GM23338 (cell line): ENCODE measurements around the gene IRS1. TPM values are rescaled to one million over a fixed set of nuclear protein-coding genes. Genes with fewer than 3 reads are reported as not detected.

Experiments
- ATAC-seq: fragments of 200-7000 bp; cut with Tn5 transposase; 3 replicates; pipeline ENCODE4 v1.9.1; 2020
- DNase-seq: peaks from one replicate; pipeline ENCODE4 v3.0.0-alpha.2; 2015; ENCODE audit warnings: low spot score
- H2AFZ ChIP-seq: fragments of 200-600 bp; sonication (generic); 2 replicates; pipeline ENCODE4 v1.8.0; 2016; ENCODE audit warnings: antibody characterized with exemption, mild to moderate bottlenecking, moderate library complexity
- H3F3A ChIP-seq: fragments of 200-600 bp; sonication (generic); replicated peaks from 2 replicates; pipeline ENCODE4 v1.8.0; 2017; ENCODE audit warnings: antibody characterized with exemption, mixed run types, low read depth
- H3K27ac ChIP-seq: fragments of 200-600 bp; sonication (generic); 2 replicates; pipeline ENCODE4 v1.6.1; 2016; ENCODE audit warnings: low read depth
- H3K27me3 ChIP-seq: fragments of 200-600 bp; sonication (generic); 2 replicates; pipeline ENCODE4 v1.8.0; 2016; ENCODE audit warnings: mild to moderate bottlenecking, mixed run types, moderate library complexity; ENCODE audit not compliant: insufficient read depth
- H3K36me3 ChIP-seq: fragments of 200-600 bp; sonication (generic); 2 replicates; pipeline ENCODE4 v1.8.0; 2016; ENCODE audit warnings: mild to moderate bottlenecking; ENCODE audit not compliant: insufficient read depth
- H3K4me1 ChIP-seq: fragments of 200-600 bp; sonication (generic); 2 replicates; pipeline ENCODE4 v1.8.0; 2016; ENCODE audit warnings: mild to moderate bottlenecking, moderate library complexity; ENCODE audit not compliant: insufficient read depth
- H3K4me2 ChIP-seq: fragments of 200-600 bp; sonication (generic); 2 replicates; pipeline ENCODE4 v1.7.1; 2017; ENCODE audit warnings: mixed run types
- H3K4me3 ChIP-seq: fragments of 200-600 bp; sonication (generic); 2 replicates; pipeline ENCODE4 v1.6.1; 2016; ENCODE audit warnings: mixed run types
- H3K79me2 ChIP-seq: fragments of 200-600 bp; sonication (generic); replicated peaks from 2 replicates; pipeline ENCODE4 v1.8.0; 2017; ENCODE audit warnings: mild to moderate bottlenecking; ENCODE audit not compliant: insufficient read depth
- H3K9me2 ChIP-seq: fragments of 200-600 bp; sonication (generic); 2 replicates; pipeline ENCODE4 v1.8.0; 2017; ENCODE audit not compliant: insufficient read depth
- H4K20me1 ChIP-seq: fragments of 200-600 bp; sonication (generic); replicated peaks from 2 replicates; pipeline ENCODE4 v1.8.0; 2017; ENCODE audit warnings: mild to moderate bottlenecking; ENCODE audit not compliant: insufficient read depth
- H3K27ac Mint-ChIP-seq: 2 replicates; pipeline ENCODE4 v1.8.0; 2020; ENCODE audit warnings: inconsistent platforms, mild to moderate bottlenecking, moderate library complexity, mixed read lengths
- H3K27me3 Mint-ChIP-seq: 3 replicates; pipeline ENCODE4 v1.8.0; 2022; ENCODE audit warnings: low read depth, mild to moderate bottlenecking, moderate library complexity, mixed read lengths, inconsistent platforms; ENCODE audit not compliant: insufficient read depth, poor library complexity
- H3K36me3 Mint-ChIP-seq: 3 replicates; pipeline ENCODE4 v1.8.0; 2021; ENCODE audit warnings: low read depth, mild to moderate bottlenecking, inconsistent platforms, moderate library complexity, mixed read lengths
- H3K4me1 Mint-ChIP-seq: 3 replicates; pipeline ENCODE4 v1.8.0; 2020; ENCODE audit warnings: mild to moderate bottlenecking, inconsistent platforms, mixed read lengths
- H3K4me3 Mint-ChIP-seq: 3 replicates; pipeline ENCODE4 v1.8.0; 2021; ENCODE audit warnings: moderate library complexity, mild to moderate bottlenecking, inconsistent platforms, mixed read lengths
- H3K9me3 Mint-ChIP-seq: 3 replicates; pipeline ENCODE4 v1.8.0; 2020; ENCODE audit warnings: moderate library complexity, mild to moderate bottlenecking, inconsistent platforms, mixed read lengths
- CREB1 ChIP-seq: fragments of 250-450 bp; sonication (Bioruptor Pico); IDR thresholded peaks from 2 replicates; pipeline ENCODE4 v1.5.0; 2020; ENCODE audit warnings: low read depth, mild to moderate bottlenecking, moderate library complexity
- EZH2phosphoT487 ChIP-seq: fragments of 200-600 bp; sonication (generic); IDR thresholded peaks from one replicate; pipeline ENCODE4 v1.8.1; 2018; ENCODE audit warnings: antibody characterized with exemption; ENCODE audit not compliant: unreplicated experiment
- NANOG ChIP-seq: IDR thresholded peaks from 2 replicates; pipeline ENCODE4 v1.6.1; 2016; ENCODE audit warnings: antibody characterized with exemption, borderline replicate concordance
- STAT1 ChIP-seq: IDR thresholded peaks from one replicate; pipeline ENCODE4 v1.6.1; 2016; ENCODE audit warnings: antibody characterized with exemption; ENCODE audit not compliant: unreplicated experiment
- polyA plus RNA-seq: library from polyadenylated mRNA; unstranded; fragments of >200 nt; fragmentation: Nextera tagmentation; extraction: Ambion mirVana; gene quantifications from 2 replicates; pipeline ENCODE4 v1.2.1, GENCODE V29; 2016
- total RNA-seq: library from RNA; depleted of rRNA; stranded (reverse); fragments of >200 nt; shearing (Covaris generic); gene quantifications from 2 replicates; pipeline ENCODE4 v1.2.3, GENCODE V29; 2014
- TF ChIP-seq, protein P1 (sequence below), 2 experiments: fragments of 200-600 bp in 1 of 2; sonication (generic) in 1 of 2; conservative IDR thresholded peaks; 2 replicates each; pipeline versions ENCODE4 v1.5.1 to v1.6.1; 2016 to 2017; ENCODE audit warnings: antibody characterized with exemption in 2 of 2, low read depth in 2 of 2, mild to moderate bottlenecking in 2 of 2, moderate library complexity in 1 of 2
- TF ChIP-seq, protein P2 (sequence below): fragments of 250-450 bp; sonication (Bioruptor Pico); IDR thresholded peaks from 2 replicates; pipeline ENCODE4 v1.5.0; 2020; ENCODE audit warnings: mild to moderate bottlenecking, moderate library complexity
- TF ChIP-seq, protein P3 (sequence below): IDR thresholded peaks from one replicate; pipeline ENCODE4 v1.6.1; 2018; ENCODE audit warnings: antibody characterized with exemption; ENCODE audit not compliant: unreplicated experiment

The IRS1 gene
- total and polyA plus RNA-seq, 2 experiments from 2014 or later: 6.9 to 26.2 TPM

DNA sequence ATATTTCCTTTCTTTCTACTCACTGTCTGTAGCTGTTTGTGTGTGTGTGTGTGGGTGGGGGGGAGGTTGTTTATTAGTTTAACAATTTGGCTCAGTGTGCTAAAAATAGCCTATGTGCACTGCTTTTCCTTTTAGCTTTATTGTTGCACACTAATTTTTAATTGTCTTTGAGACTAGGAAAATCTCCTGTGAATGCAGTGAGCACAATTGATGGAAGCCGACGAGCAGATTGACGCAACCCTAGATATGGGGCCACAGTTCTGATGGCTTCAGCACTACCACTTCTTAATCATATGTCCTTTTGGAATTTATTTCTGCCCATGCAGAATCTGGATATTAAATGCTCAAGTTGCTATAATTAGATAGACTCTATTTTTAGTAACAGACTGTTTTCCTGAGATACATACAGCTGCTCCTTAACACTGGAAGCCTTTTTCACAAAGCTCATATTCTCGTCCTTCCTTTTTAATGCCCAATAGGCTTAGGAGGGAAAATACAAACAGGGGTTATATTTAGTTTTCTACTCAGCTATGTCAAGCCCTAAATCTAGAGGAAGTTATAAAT lies 109.1 kb downstream of the IRS1 start (continued):
- TF ChIP-seq, protein P1, sequence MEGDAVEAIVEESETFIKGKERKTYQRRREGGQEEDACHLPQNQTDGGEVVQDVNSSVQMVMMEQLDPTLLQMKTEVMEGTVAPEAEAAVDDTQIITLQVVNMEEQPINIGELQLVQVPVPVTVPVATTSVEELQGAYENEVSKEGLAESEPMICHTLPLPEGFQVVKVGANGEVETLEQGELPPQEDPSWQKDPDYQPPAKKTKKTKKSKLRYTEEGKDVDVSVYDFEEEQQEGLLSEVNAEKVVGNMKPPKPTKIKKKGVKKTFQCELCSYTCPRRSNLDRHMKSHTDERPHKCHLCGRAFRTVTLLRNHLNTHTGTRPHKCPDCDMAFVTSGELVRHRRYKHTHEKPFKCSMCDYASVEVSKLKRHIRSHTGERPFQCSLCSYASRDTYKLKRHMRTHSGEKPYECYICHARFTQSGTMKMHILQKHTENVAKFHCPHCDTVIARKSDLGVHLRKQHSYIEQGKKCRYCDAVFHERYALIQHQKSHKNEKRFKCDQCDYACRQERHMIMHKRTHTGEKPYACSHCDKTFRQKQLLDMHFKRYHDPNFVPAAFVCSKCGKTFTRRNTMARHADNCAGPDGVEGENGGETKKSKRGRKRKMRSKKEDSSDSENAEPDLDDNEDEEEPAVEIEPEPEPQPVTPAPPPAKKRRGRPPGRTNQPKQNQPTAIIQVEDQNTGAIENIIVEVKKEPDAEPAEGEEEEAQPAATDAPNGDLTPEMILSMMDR (conservative IDR thresholded peaks at IDR 0.05; ENCODE audit: low read depth in 2 of 2): no peak
- TF ChIP-seq, protein P2, sequence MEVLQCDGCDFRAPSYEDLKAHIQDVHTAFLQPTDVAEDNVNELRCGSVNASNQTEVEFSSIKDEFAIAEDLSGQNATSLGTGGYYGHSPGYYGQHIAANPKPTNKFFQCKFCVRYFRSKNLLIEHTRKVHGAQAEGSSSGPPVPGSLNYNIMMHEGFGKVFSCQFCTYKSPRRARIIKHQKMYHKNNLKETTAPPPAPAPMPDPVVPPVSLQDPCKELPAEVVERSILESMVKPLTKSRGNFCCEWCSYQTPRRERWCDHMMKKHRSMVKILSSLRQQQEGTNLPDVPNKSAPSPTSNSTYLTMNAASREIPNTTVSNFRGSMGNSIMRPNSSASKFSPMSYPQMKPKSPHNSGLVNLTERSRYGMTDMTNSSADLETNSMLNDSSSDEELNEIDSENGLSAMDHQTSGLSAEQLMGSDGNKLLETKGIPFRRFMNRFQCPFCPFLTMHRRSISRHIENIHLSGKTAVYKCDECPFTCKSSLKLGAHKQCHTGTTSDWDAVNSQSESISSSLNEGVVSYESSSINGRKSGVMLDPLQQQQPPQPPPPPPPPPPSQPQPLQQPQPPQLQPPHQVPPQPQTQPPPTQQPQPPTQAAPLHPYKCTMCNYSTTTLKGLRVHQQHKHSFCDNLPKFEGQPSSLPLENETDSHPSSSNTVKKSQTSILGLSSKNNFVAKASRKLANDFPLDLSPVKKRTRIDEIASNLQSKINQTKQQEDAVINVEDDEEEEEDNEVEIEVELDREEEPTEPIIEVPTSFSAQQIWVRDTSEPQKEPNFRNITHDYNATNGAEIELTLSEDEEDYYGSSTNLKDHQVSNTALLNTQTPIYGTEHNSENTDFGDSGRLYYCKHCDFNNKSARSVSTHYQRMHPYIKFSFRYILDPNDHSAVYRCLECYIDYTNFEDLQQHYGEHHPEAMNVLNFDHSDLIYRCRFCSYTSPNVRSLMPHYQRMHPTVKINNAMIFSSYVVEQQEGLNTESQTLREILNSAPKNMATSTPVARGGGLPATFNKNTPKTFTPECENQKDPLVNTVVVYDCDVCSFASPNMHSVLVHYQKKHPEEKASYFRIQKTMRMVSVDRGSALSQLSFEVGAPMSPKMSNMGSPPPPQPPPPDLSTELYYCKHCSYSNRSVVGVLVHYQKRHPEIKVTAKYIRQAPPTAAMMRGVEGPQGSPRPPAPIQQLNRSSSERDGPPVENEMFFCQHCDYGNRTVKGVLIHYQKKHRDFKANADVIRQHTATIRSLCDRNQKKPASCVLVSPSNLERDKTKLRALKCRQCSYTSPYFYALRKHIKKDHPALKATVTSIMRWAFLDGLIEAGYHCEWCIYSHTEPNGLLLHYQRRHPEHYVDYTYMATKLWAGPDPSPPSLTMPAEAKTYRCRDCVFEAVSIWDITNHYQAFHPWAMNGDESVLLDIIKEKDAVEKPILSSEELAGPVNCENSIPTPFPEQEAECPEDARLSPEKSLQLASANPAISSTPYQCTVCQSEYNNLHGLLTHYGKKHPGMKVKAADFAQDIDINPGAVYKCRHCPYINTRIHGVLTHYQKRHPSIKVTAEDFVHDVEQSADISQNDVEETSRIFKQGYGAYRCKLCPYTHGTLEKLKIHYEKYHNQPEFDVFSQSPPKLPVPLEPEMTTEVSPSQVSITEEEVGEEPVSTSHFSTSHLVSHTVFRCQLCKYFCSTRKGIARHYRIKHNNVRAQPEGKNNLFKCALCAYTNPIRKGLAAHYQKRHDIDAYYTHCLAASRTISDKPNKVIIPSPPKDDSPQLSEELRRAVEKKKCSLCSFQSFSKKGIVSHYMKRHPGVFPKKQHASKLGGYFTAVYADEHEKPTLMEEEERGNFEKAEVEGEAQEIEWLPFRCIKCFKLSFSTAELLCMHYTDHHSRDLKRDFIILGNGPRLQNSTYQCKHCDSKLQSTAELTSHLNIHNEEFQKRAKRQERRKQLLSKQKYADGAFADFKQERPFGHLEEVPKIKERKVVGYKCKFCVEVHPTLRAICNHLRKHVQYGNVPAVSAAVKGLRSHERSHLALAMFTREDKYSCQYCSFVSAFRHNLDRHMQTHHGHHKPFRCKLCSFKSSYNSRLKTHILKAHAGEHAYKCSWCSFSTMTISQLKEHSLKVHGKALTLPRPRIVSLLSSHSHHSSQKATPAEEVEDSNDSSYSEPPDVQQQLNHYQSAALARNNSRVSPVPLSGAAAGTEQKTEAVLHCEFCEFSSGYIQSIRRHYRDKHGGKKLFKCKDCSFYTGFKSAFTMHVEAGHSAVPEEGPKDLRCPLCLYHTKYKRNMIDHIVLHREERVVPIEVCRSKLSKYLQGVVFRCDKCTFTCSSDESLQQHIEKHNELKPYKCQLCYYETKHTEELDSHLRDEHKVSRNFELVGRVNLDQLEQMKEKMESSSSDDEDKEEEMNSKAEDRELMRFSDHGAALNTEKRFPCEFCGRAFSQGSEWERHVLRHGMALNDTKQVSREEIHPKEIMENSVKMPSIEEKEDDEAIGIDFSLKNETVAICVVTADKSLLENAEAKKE (CRISPR knock-in tag): no peak
- TF ChIP-seq NANOG (no peak), STAT1 (no peak)

DNA sequence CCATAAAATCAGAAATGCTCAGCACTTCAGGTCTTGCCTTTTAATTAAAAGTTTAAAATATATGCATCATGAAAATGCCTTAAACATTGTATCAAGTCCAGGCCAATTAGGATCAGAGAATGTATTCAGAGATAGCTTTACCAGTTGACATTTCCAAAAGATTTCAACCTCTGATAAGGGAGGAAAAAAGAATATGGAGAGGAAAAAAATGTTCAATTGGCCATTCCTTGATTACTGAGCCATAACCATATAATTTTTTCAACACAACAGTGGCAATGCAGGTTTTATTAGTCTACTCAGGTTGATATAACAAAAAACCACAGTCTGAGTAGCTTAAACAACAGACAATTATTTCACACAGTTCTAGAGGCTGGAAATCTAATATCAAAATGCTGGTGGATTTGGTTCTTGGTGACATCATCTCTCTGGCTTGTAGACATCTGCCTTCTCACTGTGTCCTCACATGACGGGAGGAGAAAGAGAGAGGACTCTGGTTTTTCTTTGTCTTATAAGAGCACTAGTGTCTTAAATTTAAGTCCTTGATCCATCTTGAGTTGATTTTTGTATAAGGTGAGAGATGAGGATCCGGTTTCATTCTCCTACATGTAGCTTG lies 111.9 kb downstream of the IRS1 start:
- DNase-seq (no peak), ATAC-seq (no peak)
- H3K27me3 ChIP-seq: no peaks in the 10 kb centered on the region
- H3K36me3 ChIP-seq: no peaks in the 10 kb centered on the region
- no peaks in the 10 kb centered on the region for H3K79me2 ChIP-seq
- peaks cover 4% of the 10 kb centered on the region for H3K4me1 ChIP-seq
- H4K20me1 ChIP-seq: no peaks in the 10 kb centered on the region
- Mint-ChIP-seq H3K36me3 (no peaks in the 10 kb centered on the region), H3K27me3 (no peaks in the 10 kb centered on the region), H3K9me3 (peaks cover 4% of the 10 kb centered on the region; the same call in 1 of the 3 replicates), H3K4me3 (no peak overlapping the region), H3K4me1 (peaks cover 15% of the 10 kb centered on the region), H3K27ac (no peak overlapping the region)
- TF ChIP-seq, protein P1 (conservative IDR thresholded peaks at IDR 0.05; ENCODE audit: low read depth in 2 of 2): no peak
- TF ChIP-seq CREB1 (no peak), EZH2phosphoT487 (no peak)
- TF ChIP-seq, protein P3, sequence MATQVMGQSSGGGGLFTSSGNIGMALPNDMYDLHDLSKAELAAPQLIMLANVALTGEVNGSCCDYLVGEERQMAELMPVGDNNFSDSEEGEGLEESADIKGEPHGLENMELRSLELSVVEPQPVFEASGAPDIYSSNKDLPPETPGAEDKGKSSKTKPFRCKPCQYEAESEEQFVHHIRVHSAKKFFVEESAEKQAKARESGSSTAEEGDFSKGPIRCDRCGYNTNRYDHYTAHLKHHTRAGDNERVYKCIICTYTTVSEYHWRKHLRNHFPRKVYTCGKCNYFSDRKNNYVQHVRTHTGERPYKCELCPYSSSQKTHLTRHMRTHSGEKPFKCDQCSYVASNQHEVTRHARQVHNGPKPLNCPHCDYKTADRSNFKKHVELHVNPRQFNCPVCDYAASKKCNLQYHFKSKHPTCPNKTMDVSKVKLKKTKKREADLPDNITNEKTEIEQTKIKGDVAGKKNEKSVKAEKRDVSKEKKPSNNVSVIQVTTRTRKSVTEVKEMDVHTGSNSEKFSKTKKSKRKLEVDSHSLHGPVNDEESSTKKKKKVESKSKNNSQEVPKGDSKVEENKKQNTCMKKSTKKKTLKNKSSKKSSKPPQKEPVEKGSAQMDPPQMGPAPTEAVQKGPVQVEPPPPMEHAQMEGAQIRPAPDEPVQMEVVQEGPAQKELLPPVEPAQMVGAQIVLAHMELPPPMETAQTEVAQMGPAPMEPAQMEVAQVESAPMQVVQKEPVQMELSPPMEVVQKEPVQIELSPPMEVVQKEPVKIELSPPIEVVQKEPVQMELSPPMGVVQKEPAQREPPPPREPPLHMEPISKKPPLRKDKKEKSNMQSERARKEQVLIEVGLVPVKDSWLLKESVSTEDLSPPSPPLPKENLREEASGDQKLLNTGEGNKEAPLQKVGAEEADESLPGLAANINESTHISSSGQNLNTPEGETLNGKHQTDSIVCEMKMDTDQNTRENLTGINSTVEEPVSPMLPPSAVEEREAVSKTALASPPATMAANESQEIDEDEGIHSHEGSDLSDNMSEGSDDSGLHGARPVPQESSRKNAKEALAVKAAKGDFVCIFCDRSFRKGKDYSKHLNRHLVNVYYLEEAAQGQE: no peak
- no peak overlapping the region for H3K4me3 ChIP-seq
- H2AFZ ChIP-seq: no peak overlapping the region
- H3K27ac ChIP-seq: no peak overlapping the region
- no peaks in the 10 kb centered on the region for H3F3A ChIP-seq
- H3K9me2 ChIP-seq: no peaks in the 10 kb centered on the region
- H3K4me2 ChIP-seq: no peak overlapping the region
